Neural cell (in vitro differentiated cells): ENCODE measurements around the gene COLEC11. TPM values are rescaled to one million over a fixed set of nuclear protein-coding genes. Genes with fewer than 3 reads are reported as not detected.

Source experiments
- H2AFZ ChIP-seq: fragments of 200-600, 300-800 bp; sonication (generic), shearing (Covaris generic); 2 replicates; pipeline ENCODE4 v1.6.0; 2014; ENCODE audit warnings: low read depth, mild to moderate bottlenecking, antibody characterized with exemption, low read length, moderate library complexity
- H3F3A ChIP-seq: fragments of 200-600 bp; shearing (Covaris generic); 2 replicates; pipeline ENCODE4 v1.6.1; 2016; ENCODE audit warnings: mild to moderate bottlenecking, moderate library complexity, mixed read lengths, antibody characterized with exemption, low read length; ENCODE audit not compliant: insufficient read depth, poor library complexity, severe bottlenecking
- H3K27ac ChIP-seq: fragments of 200-600, 300-800 bp; sonication (generic), shearing (Covaris generic); 2 replicates; pipeline ENCODE4 v1.5.1; 2014; ENCODE audit warnings: mild to moderate bottlenecking, low read length, moderate library complexity
- H3K27me3 ChIP-seq: fragments of 300-800, 200-600 bp; sonication (generic), shearing (Covaris generic); 2 replicates; pipeline ENCODE4 v1.6.0; 2014; ENCODE audit warnings: mild to moderate bottlenecking, low read depth, low read length, moderate library complexity; ENCODE audit not compliant: insufficient read depth
- H3K36me3 ChIP-seq: fragments of 300-800, 200-600 bp; sonication (generic), shearing (Covaris generic); 2 replicates; pipeline ENCODE4 v1.5.1; 2014; ENCODE audit warnings: mild to moderate bottlenecking, antibody characterized with exemption, low read length, moderate library complexity; ENCODE audit not compliant: insufficient read depth
- H3K4me2 ChIP-seq: fragments of 300-800, 200-600 bp; sonication (generic), shearing (Covaris generic); 2 replicates; pipeline ENCODE4 v1.6.0; 2014; ENCODE audit warnings: mild to moderate bottlenecking, low read length
- H3K4me3 ChIP-seq: fragments of 300-800, 200-600 bp; sonication (generic), shearing (Covaris generic); 2 replicates; pipeline ENCODE4 v1.5.1; 2014; ENCODE audit warnings: mild to moderate bottlenecking, low read length, moderate library complexity
- H3K79me2 ChIP-seq: fragments of 200-600 bp; shearing (Covaris generic); replicated peaks from 2 replicates; pipeline ENCODE4 v1.6.0; 2014; ENCODE audit warnings: mild to moderate bottlenecking, low read length, moderate library complexity; ENCODE audit not compliant: insufficient read depth
- H3K9ac ChIP-seq: fragments of 300-800, 200-600 bp; sonication (generic), shearing (Covaris generic); 2 replicates; pipeline ENCODE4 v1.6.1; 2016; ENCODE audit warnings: mild to moderate bottlenecking, low read length, mixed read lengths
- H3K9me2 ChIP-seq: fragments of 200-600 bp; shearing (Covaris generic); 2 replicates; pipeline ENCODE4 v1.6.1; 2016; ENCODE audit warnings: mild to moderate bottlenecking, low read length, mixed read lengths; ENCODE audit not compliant: insufficient read depth
- H3K9me3 ChIP-seq: fragments of 200-600, 300-800 bp; sonication (generic), shearing (Covaris generic); 2 replicates; pipeline ENCODE4 v1.6.1; 2016; ENCODE audit warnings: mild to moderate bottlenecking, mixed run types, low read length, moderate library complexity, mixed read lengths
- H4K20me1 ChIP-seq: fragments of 200-600 bp; shearing (Covaris generic); 2 replicates; pipeline ENCODE4 v1.6.1; 2016; ENCODE audit warnings: mild to moderate bottlenecking, mixed run types; ENCODE audit not compliant: insufficient read depth
- CTCF ChIP-seq: fragments of 450-650 bp; IDR thresholded peaks from 2 replicates; pipeline ENCODE4 v1.5.1; 2014; ENCODE audit warnings: antibody characterized with exemption, mild to moderate bottlenecking, moderate library complexity; ENCODE audit not compliant: poor library complexity, severe bottlenecking
- EP300 ChIP-seq: fragments of 450-650 bp; conservative IDR thresholded peaks from 2 replicates; pipeline ENCODE4 v1.6.1; 2014; ENCODE audit warnings: antibody characterized with exemption, mild to moderate bottlenecking, moderate library complexity; ENCODE audit not compliant: poor library complexity, severe bottlenecking
- EZH2 ChIP-seq: fragments of 200-600, 300-800 bp; shearing (Covaris generic), sonication (generic); IDR thresholded peaks from 2 replicates; pipeline ENCODE4 v1.6.1; 2014; ENCODE audit warnings: antibody characterized with exemption, low read length, borderline replicate concordance, mild to moderate bottlenecking; ENCODE audit not compliant: insufficient read depth, poor library complexity, severe bottlenecking
- MXI1 ChIP-seq: fragments of 450-650 bp; conservative IDR thresholded peaks from 2 replicates; pipeline ENCODE4 v1.6.1; 2014; ENCODE audit warnings: antibody characterized with exemption, mild to moderate bottlenecking; ENCODE audit not compliant: poor library complexity, severe bottlenecking
- POLR2AphosphoS5 ChIP-seq: IDR thresholded peaks from 2 replicates; pipeline ENCODE4 v1.6.1; 2012
- RAD21 ChIP-seq: fragments of 450-650 bp; conservative IDR thresholded peaks from 2 replicates; pipeline ENCODE4 v1.6.1; 2014; ENCODE audit warnings: antibody characterized with exemption, mild to moderate bottlenecking, moderate library complexity
- SMC3 ChIP-seq: fragments of 450-650 bp; conservative IDR thresholded peaks from 2 replicates; pipeline ENCODE4 v1.6.1; 2014; ENCODE audit warnings: antibody characterized with exemption, mild to moderate bottlenecking, moderate library complexity; ENCODE audit not compliant: poor library complexity
- TAF1 ChIP-seq: IDR thresholded peaks from 2 replicates; pipeline ENCODE4 v1.6.1; 2012; ENCODE audit warnings: low read depth
- polyA plus RNA-seq: library from polyadenylated mRNA; depleted of rRNA; stranded (reverse); fragments of >200 nt; gene quantifications from 2 replicates; pipeline ENCODE4 v1.2.3, GENCODE V29; 2014
- TF ChIP-seq, protein P1 (sequence below): IDR thresholded peaks from 2 replicates; pipeline ENCODE4 v1.6.1; 2012; ENCODE audit warnings: borderline replicate concordance

COLEC11 gene
- polyA plus RNA-seq, 1 donor from 2014 or later = 4.0 TPM

GRCh38 chr2:3586220-3586619 lies 8.7 kb upstream of the COLEC11 start:
- Histone ChIP-seq H3K27ac (no peak overlapping the region), H4K20me1 (no peaks in the 10 kb centered on the region), H3K4me3 (no peak overlapping the region), H3K4me2 (no peak overlapping the region), H3K36me3 (no peaks in the 10 kb centered on the region), H3K27me3 (no peaks in the 10 kb centered on the region), H3K79me2 (no peaks in the 10 kb centered on the region), H2AFZ (no peak overlapping the region), H3K9me3 (no peaks in the 10 kb centered on the region), H3F3A (no peaks in the 10 kb centered on the region), H3K9ac (no peak overlapping the region), H3K9me2 (no peaks in the 10 kb centered on the region)
- TF ChIP-seq RAD21 (no peak), SMC3 (no peak), MXI1 (no peak), POLR2AphosphoS5 (no peak), CTCF (no peak), EZH2 (no peak), EP300 (no peak), TAF1 (no peak)
- TF ChIP-seq, protein P1, sequence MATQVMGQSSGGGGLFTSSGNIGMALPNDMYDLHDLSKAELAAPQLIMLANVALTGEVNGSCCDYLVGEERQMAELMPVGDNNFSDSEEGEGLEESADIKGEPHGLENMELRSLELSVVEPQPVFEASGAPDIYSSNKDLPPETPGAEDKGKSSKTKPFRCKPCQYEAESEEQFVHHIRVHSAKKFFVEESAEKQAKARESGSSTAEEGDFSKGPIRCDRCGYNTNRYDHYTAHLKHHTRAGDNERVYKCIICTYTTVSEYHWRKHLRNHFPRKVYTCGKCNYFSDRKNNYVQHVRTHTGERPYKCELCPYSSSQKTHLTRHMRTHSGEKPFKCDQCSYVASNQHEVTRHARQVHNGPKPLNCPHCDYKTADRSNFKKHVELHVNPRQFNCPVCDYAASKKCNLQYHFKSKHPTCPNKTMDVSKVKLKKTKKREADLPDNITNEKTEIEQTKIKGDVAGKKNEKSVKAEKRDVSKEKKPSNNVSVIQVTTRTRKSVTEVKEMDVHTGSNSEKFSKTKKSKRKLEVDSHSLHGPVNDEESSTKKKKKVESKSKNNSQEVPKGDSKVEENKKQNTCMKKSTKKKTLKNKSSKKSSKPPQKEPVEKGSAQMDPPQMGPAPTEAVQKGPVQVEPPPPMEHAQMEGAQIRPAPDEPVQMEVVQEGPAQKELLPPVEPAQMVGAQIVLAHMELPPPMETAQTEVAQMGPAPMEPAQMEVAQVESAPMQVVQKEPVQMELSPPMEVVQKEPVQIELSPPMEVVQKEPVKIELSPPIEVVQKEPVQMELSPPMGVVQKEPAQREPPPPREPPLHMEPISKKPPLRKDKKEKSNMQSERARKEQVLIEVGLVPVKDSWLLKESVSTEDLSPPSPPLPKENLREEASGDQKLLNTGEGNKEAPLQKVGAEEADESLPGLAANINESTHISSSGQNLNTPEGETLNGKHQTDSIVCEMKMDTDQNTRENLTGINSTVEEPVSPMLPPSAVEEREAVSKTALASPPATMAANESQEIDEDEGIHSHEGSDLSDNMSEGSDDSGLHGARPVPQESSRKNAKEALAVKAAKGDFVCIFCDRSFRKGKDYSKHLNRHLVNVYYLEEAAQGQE = no peak

GRCh38 chr2:3587021-3587420 lies 7.9 kb upstream of the COLEC11 start:
- TF ChIP-seq EP300 = no peak
- no peaks in the 10 kb centered on the region for H3F3A ChIP-seq
- no peaks in the 10 kb centered on the region for H3K36me3 ChIP-seq
- no peaks in the 10 kb centered on the region for H3K9me3 ChIP-seq
- no peak overlapping the region for H3K4me2 ChIP-seq
- no peaks in the 10 kb centered on the region for H3K9me2 ChIP-seq
- H3K4me3 ChIP-seq = no peak overlapping the region
- H3K27ac ChIP-seq = no peak overlapping the region
- H4K20me1 ChIP-seq = no peaks in the 10 kb centered on the region
- H2AFZ ChIP-seq = no peak overlapping the region
- H3K27me3 ChIP-seq = no peaks in the 10 kb centered on the region
- H3K79me2 ChIP-seq = no peaks in the 10 kb centered on the region
- no peak overlapping the region for H3K9ac ChIP-seq

GRCh38 chr2:3587432-3587831 lies 7.5 kb upstream of the COLEC11 start:
- Histone ChIP-seq H3K36me3 (no peaks in the 10 kb centered on the region), H3K79me2 (no peaks in the 10 kb centered on the region), H3K9ac (no peak overlapping the region), H3K9me3 (no peaks in the 10 kb centered on the region), H3K9me2 (no peaks in the 10 kb centered on the region), H3K27ac (no peak overlapping the region), H2AFZ (no peak overlapping the region), H4K20me1 (no peaks in the 10 kb centered on the region), H3K4me3 (no peak overlapping the region), H3F3A (no peaks in the 10 kb centered on the region), H3K4me2 (no peak overlapping the region), H3K27me3 (no peaks in the 10 kb centered on the region)
- TF ChIP-seq RAD21 (no peak), EZH2 (no peak), CTCF (no peak), MXI1 (no peak), EP300 (no peak), SMC3 (no peak), TAF1 (no peak), POLR2AphosphoS5 (no peak)
- TF ChIP-seq, protein P1 = no peak
